Myocyte (in vitro differentiated cells): ENCODE results near the gene LINC00632. TPM values are rescaled to one million over a fixed set of nuclear protein-coding genes. Genes with fewer than 3 reads are reported as not detected.
"Not testable (repeated sequence)": the region's sequence is repeated elsewhere in the genome, so short reads cannot be mapped to it uniquely, and the experiment has no call there.

Experiments
- DNase-seq: peaks from one replicate; pipeline ENCODE4 v3.0.0-alpha.2; 2012; ENCODE audit warnings: low read depth
- polyA plus RNA-seq: library from polyadenylated mRNA; unstranded; fragments of >200 nt; gene quantifications from one replicate; pipeline ENCODE4 v1.2.1, GENCODE V29; 2012; ENCODE audit warnings: missing spikeins
- total RNA-seq: library from RNA; depleted of rRNA; stranded (reverse); fragments of >200 nt; gene quantifications from 2 replicates; pipeline ENCODE4 v1.2.3, GENCODE V29; 2014

LINC00632 gene
- 11.6 and 18.6 TPM in 2 replicates for total RNA-seq
- 37.1 TPM for polyA plus RNA-seq

GRCh38 chrX:140709421-140709846, at the start of gene LINC00632:
Gene LINC00632 (plus strand): TSS chrX:140709759.
- no peak for DNase-seq

GRCh38 chrX:140661643-140662042, 47.9 kb upstream of the LINC00632 start:
- peak; percentile 6 for DNase-seq

- peak; percentile 11 for DNase-seq
Observed at GRCh38 chrX:140664939-140665338, 44.6 kb upstream of the LINC00632 start.

- DNase-seq = no peak
Observed at GRCh38 chrX:140672840-140673731, 36.5 kb upstream of the LINC00632 start.

GRCh38 chrX:140687706-140688105, 21.9 kb upstream of the LINC00632 start:
- no peak for DNase-seq

- DNase-seq = not testable (repeated sequence)
Observed at GRCh38 chrX:140691596-140691995, 18.0 kb upstream of the LINC00632 start.

- peak; percentile 3 for DNase-seq
Observed at GRCh38 chrX:140697618-140698017, 11.9 kb upstream of the LINC00632 start.

GRCh38 chrX:140701480-140701879, 8.1 kb upstream of the LINC00632 start:
- peak; percentile 11 for DNase-seq

GRCh38 chrX:140710710-140711109, 1.2 kb downstream of the LINC00632 start:
- DNase-seq = no peak

- DNase-seq = no peak
Observed at GRCh38 chrX:140711894-140712293, 2.3 kb downstream of the LINC00632 start.

GRCh38 chrX:140712413-140713173, 3.0 kb downstream of the LINC00632 start:
- peak; percentile 52 for DNase-seq

- DNase-seq = no peak
Observed at GRCh38 chrX:140713174-140713539, 3.6 kb downstream of the LINC00632 start.

GRCh38 chrX:140715787-140716186, 6.2 kb downstream of the LINC00632 start:
- no peak for DNase-seq

- DNase-seq = no peak
Observed at GRCh38 chrX:140723121-140723715, 13.7 kb downstream of the LINC00632 start.

GRCh38 chrX:140724309-140724708, 14.8 kb downstream of the LINC00632 start:
- no peak for DNase-seq

- DNase-seq = no peak
Observed at GRCh38 chrX:140724736-140725135, 15.2 kb downstream of the LINC00632 start.

- no peak for DNase-seq
Observed at GRCh38 chrX:140725500-140725899, 15.9 kb downstream of the LINC00632 start.

- DNase-seq = peak; percentile 29
Observed at GRCh38 chrX:140733766-140734342, 24.3 kb downstream of the LINC00632 start.

- DNase-seq = no peak
Observed at GRCh38 chrX:140744085-140744484, 34.5 kb downstream of the LINC00632 start.

- no peak for DNase-seq
Observed at GRCh38 chrX:140756941-140757340, 47.4 kb downstream of the LINC00632 start.

- peak; percentile 76 for DNase-seq
Observed at GRCh38 chrX:140762061-140762460, 52.5 kb downstream of the LINC00632 start.
